GM19372 (cell line): ENCODE measurements around the gene ACTL6A.
A peak's percentile ranks its signal among the peaks of the same experiment; 100 is the strongest.
"Not testable (repeated sequence)": the region's sequence is repeated elsewhere in the genome, so short reads cannot be mapped to it uniquely, and the experiment has no call there.

Experiments
- ATAC-seq: cut with Tn5 transposase; IDR thresholded peaks from one replicate; pipeline ENCODE4 v1.9.1; 2021; ENCODE audit warnings: mild to moderate bottlenecking, low read depth, moderate library complexity; ENCODE audit not compliant: unreplicated experiment

The ACTL6A gene

DNA sequence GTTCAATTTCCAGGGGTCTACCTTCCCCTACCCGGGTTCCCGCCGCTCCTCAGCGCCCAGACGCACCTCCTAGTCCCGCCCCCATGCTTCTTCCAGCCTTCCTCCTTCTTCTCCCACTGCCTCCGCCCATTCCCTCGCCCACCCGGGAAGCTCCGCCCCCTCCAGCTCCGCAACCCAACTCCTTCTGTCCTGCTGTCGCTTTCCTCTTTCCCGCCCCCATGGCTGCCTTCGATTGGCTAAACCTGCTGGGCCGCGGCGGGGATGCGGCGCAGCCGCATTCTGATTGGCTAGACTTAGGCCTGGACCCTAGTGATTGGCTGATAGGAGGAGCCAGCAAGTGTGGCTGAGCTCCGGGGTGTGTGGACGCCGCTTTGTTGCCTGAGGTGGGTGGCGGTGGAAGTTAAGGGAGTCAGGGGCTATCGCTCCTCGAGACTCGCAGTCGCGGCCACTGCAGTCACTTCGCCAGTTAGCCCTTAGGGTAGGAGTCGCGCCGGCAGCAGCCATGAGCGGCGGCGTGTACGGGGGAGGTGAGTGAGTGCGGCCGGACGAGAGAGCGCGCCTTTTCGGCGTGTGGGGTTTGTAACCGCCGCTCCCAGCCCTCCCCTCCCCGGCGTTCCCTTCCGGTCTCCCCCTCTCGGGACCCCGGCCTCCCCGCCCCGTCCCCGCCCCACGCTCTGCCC lies at the start of gene ACTL6A:
TSS of gene ACTL6A (plus strand) at position 336 of the 680 bp plus-strand sequence. CDS start at position 503, 167 bp downstream.
- peak; percentile 90 for ATAC-seq

DNA sequence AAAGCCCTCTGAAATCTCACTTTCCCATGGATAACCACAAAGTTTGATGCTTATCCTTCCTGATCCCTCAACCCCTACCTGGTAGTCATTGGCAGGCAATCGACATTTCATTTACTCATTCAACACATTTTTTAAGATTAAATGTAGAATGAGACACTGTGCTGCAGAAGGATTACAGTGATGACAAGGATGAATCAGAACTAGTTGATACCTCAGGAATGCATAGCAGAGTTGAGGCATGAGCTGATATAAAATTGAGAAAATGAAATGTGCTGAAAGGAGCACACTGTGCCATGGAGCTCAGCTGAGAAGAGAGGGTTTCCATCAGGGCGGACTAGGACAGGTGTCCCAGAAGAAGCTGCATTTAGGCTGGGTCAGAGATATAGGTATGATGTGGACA lies 48.9 kb upstream of the ACTL6A start:
- no peak for ATAC-seq

GRCh38 chr3:179516461-179517251 lies 46.1 kb upstream of the ACTL6A start:
- ATAC-seq: not testable (repeated sequence)

DNA sequence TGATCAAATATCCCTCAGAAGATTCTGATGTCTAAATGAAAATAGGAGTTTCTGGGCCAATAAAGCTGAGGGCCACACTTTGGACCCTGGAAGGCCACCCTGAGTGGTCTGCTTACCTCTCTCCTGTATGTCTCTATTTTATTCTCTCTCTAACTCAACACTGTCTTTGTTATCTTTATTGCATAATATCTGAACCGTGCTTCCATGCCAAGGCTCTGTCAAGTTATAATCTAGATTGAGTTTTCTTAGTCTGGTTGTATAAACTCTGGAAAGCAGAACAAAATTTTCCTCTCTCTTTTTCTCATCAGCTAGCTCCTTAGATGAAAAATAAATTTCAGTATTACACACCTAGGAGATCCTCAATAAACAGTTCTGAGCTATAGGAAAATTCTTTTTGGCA lies 36.2 kb upstream of the ACTL6A start:
- ATAC-seq: no peak

DNA sequence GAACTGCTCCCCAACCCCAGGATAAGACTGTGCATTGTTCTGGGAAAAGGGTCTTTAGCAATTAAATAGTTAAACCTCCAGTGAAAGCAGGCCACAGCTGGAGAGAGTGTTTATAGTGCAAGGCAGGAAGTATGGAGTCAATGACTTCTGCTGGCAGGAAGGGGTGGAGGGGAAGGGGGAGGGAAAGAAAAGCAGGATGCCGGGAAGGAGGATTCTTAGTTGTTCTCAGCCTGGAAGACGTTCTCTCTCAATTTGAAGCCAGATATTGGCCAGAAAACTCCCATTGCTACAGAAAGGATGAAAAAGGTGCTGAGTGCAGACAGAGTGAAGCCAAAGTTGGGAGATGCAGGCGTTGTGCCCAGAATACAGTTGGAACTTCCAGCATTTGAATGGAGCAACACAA lies 35.7 kb upstream of the ACTL6A start:
- no peak for ATAC-seq

DNA sequence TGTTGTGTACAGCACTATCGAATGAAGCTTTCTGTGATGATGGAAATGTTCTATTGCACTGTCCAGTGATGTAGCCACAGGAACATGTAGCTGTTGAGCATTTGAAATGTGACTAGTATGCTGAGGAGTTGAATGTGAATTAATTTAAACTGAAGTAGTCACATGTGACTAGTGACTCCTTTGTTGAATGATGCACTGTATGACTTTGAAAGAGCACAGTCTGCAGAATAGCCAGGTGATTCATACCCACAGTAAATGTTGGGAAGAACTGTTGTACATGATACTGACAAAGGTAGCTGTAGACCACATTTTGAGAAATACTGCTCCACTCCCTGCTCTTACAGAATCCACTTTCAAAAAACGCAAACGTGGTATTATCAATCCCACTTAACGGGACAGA lies 34.0 kb upstream of the ACTL6A start:
- no peak for ATAC-seq

GRCh38 chr3:179531576-179531975 lies 31.1 kb upstream of the ACTL6A start:
- no peak for ATAC-seq

- ATAC-seq: no peak
These were observed 29.5 kb upstream of the ACTL6A start for GRCh38 chr3:179533274-179533673.

DNA sequence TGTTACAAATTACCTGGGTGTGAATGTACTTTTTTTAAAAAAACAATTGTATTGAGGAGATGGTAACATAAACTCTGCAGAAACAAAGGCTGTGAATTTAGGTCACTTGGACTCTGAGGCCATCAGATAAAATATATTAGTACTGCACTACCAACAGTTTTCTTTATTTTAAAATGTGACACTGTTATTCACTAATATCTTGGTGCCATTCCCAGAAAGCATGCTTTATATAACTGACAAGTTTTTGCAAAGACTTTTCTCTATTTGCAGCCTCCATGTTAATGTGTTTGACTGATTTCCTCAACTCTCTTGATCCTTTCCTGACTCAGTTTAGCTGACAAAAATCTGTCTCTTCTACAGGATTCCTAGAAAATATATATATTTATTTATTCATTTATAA lies 26.5 kb upstream of the ACTL6A start:
- ATAC-seq: no peak

DNA sequence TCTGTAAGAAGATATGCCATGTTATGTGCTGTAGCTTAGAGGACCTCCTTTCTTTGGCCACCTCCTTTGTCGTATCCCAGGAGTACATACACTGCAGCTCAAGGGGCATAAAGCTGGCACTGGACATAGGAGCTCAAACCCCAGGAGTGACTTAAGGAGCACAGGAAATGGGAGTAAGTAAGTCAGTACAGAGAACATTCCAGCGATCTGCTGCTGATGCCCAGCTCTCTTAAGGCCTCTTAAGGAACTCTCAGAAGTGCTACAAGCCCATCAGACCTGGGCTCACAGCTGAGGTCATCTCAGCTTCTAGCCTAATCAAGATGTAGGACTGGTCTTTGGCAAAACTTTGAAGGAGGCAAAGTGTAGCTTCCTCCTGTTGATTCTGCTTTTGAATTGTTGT lies 21.6 kb upstream of the ACTL6A start:
- no peak for ATAC-seq

- ATAC-seq: no peak
These were observed 21.1 kb upstream of the ACTL6A start for GRCh38 chr3:179541596-179541995.

DNA sequence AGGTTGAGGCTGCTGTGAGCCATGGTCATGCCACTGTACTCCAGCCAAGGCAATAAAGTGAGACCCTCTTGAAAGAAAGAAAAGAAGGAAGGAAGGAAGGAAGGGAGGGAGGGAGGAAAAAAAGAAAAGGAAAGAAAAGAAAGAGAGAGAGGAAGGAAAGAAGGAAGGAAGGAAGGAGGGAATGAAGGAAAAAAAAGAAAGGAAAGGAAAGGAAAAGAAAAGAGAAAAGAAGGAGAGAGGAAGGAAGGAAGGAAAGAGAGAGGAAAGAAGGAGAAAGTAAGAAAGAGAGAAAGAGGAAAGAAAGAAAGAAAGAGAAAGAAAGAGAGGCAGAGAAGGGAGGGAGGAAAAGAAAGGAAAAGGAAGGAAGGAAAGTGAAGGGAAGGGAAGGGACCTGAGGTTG lies 20.4 kb upstream of the ACTL6A start:
- no peak for ATAC-seq

DNA sequence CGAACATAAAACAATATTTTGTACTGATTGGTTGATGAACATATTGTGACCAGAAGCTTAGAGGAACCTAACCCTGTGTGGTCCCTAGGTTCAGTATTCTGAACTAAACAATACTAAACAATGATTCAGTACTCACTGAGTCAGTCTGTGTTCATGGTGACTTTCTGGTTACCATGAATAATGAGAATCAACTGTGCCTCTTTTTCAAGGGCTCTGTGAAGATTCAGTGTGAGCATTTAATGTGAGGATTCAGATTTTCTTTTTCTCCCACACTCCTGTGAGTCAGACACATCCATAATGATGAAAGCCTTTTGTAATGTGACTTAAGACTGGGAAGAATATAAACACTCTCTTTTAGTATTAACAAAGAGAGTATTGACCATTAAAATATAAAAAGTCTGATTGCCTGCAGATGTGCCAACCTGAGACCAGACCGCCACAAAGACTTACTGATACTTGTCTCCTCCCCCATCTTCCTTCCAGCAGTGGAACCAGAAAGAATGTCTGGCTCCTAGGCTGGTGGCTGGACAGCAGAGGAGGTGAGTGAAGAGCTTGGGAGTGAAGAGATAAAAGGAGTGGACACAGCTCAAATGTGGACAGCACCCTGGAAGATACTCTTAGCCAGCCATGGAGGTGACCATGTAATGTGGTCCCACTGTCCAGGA lies 17.6 kb upstream of the ACTL6A start:
- no peak for ATAC-seq

DNA sequence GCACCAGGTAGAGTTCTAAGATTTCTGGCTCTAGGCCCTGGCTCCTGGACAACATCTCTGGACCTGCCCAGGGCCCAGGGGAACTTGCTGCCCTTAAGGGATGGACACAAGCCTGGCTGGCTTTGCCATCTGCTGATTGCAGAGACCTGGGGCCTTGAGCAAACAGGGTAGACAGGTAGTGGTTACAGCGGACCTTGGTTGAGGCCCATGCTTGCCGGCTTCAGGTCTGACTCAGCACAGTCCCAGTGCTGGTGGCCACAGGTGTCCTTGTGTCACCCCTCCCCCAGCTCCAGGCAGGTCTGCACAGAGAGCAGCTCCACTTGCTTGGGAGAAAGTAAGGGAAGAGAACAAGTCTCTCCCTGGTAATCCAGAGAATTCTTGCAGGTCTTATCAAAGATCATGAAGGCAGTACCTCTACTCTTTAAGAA lies 15.9 kb upstream of the ACTL6A start:
- ATAC-seq: no peak

GRCh38 chr3:179551349-179552105 lies 11.2 kb upstream of the ACTL6A start:
- no peak for ATAC-seq

DNA sequence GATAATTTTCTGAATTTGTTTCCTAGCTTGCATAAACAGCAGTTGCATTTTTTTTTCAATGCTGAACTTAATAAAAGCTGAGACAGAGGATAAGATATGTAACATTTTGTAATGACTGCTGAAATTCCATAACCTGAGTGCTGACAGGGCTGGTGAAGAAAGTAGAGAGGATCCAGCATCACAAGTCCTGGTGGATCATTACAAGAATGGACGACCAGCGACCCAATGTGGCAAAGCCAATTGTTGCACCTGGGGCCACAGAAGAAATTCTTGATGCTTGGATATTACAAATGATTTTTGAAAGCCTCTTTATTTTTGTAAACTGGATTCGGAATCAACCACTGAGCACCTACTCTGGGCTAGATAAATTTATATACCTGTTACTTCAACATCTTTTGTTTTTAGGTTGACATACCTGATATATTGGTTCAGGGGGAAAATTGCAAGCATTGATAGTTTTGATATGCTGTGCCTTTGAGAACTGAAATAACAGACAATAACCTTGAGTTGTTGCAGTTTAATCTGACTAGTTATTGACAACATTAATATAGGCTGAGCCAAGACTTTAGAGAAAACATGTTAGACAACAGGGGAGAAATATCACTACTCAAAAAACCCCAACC lies 3.9 kb upstream of the ACTL6A start:
- ATAC-seq: no peak

GRCh38 chr3:179560791-179561190 lies 1.9 kb upstream of the ACTL6A start:
- ATAC-seq: no peak

DNA sequence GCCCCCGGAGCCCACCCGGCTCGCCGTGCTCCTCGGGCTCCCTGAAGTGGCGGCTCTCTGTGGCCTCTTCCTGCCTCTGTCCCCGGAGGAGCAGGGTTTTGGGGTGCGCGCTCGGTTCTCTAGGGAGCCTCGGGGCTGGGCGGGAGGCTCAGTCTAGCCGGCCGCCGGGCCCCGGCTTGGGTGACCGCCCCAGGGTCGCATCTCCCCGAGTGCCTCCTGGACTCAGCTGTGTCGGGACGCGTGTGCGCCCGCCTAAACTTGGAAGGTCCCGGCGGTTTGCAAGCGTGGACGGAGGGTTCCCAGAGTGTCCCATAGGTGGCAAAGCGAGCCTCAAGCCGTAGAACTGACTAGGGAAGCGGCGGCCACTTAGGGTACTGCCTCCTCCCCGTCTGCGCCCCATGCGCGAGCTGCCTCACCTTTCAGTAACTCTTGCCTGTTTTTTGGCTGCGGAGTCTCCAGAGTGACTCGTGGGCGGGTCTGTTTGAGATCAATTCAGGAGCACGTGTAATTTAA lies 601 bp downstream of the ACTL6A start:
- peak; percentile 46 for ATAC-seq

- ATAC-seq: no peak
These were observed 2.8 kb downstream of the ACTL6A start for GRCh38 chr3:179565496-179565895.

DNA sequence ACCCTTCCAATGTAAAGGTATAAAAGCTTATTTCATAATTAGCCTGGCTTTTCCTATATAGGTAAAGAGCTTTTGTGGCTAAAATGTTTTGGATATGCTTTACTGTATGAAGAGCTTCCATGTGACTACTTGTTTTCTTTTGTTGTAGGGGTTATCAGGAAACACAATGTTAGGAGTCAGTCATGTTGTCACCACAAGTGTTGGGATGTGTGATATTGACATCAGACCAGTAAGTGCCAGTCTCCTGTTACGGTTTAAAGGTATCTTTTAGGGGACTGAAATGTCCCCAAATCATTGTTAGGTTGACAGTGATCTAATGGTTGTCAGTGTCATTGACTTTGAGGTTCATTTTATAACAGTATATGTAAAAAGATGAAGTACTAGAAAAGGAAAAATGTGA lies 18.3 kb downstream of the ACTL6A start:
- ATAC-seq: no peak
